Smooth muscle cell of the brain vasculature (primary cell): ENCODE measurements around the gene CACNA1D.
"Not testable (repeated sequence)": the region's sequence is repeated elsewhere in the genome, so short reads cannot be mapped to it uniquely, and the experiment has no call there.

Experiments
- DNase-seq: peaks from one replicate; pipeline ENCODE4 v3.0.0-alpha.2; 2012; ENCODE audit warnings: low read depth, low spot score

Gene CACNA1D

DNA sequence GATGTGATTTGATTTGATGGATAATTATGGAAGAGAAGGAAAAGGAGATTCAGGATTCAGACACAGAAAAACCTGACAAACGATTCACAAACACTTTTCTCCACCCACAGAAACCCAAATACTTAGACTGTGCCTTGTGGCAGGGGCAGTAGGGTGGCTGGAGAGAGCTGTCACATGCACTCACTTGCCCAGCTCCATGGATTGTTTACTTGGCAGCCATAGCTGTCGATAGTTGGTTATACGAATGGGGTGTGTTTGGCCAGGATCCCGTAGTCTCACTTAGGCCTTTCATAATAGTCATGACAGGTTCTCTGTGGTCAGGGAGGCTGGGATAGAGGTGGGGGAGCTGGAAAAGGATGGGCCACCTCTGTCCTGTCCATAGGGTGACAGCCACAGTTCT lies 76.9 kb downstream of the CACNA1D start:
- DNase-seq: no peak

DNA sequence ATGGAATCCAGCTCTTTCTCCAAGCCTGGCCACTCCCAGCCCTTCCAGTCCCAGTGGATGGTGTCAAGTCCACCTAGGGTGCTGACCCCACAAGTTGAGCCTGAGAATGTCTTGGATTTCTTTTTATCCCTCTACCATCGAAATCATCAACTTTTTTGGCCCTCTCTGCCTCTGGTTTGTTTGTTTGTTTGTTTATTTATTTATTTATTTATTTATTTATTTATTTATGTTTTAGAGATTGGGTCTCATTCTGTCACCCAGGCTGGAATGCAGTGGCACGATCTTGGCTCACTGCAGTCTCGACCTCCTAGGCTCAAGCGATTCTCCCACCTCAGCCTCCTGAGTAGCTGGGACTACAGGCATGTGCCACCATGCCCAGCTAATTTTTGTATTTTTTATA lies 77.8 kb downstream of the CACNA1D start:
- DNase-seq: not testable (repeated sequence)

DNA sequence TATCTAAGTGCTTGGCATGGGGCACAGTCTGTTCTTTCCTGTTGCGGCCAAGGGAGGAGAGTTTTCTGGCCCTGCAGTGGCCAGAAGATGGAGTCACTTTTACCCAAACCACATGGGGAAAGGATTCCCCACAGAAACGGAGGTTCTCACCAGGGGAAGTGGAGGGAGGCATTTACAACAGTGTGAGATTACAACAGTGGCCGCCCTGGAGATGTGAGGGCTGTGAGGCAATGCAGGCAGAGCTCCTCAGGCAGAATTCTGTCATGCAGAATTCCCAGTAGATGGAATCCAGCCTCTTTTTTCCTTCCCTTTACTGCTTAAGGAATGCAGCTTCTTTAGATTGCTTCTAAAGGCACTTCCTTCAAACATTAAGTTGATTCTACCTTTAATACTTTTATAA lies 83.1 kb downstream of the CACNA1D start:
- DNase-seq: no peak

DNA sequence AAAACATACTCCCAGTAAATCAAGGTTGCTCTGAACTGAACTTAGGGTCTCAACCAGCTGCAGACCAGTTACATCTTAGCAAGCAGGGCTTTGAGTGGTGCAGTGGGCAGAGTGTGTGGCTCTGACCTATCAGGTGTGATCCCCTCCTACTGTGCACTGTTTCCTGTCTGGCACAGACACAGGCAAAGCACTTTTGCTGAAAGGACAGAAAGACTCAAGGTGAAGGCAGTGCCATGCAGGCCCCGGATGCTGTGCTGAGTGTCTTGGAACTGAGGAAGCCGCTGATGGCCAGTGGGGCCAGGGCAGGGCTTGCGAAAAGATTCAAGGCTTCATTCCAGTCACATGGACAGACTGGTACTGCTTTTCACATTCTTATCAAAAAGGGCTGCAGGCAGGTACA lies 85.2 kb downstream of the CACNA1D start:
- DNase-seq: no peak

DNA sequence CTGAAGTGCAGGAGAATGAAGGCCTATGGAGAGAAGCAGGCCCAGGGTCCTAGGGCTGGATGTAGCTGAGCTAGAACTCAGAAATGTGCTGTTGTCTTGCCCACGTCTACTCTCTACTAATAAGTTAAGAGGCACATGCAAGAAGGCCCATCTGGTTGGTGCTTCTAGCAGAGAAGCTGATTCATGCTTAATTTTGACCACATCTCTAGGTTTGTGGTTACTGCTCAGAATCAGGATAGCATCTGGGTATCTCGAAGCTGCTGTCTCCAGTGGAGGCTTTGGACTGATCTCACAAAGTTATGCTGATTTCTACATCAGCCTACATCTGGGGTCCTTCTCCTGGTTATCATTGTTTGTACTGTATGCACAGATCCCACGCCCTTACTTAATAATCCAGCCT lies 87.3 kb downstream of the CACNA1D start:
- DNase-seq: no peak

GRCh38 chr3:53583161-53583690 lies 88.8 kb downstream of the CACNA1D start:
- no peak for DNase-seq

- no peak for DNase-seq
Observed at GRCh38 chr3:53585049-53585448, 90.6 kb downstream of the CACNA1D start.

- no peak for DNase-seq
Observed at GRCh38 chr3:53585627-53586026, 91.2 kb downstream of the CACNA1D start.

- DNase-seq: no peak
Observed at GRCh38 chr3:53588122-53588521, 93.7 kb downstream of the CACNA1D start.

- no peak for DNase-seq
Observed at GRCh38 chr3:53589201-53589600, 94.8 kb downstream of the CACNA1D start.

DNA sequence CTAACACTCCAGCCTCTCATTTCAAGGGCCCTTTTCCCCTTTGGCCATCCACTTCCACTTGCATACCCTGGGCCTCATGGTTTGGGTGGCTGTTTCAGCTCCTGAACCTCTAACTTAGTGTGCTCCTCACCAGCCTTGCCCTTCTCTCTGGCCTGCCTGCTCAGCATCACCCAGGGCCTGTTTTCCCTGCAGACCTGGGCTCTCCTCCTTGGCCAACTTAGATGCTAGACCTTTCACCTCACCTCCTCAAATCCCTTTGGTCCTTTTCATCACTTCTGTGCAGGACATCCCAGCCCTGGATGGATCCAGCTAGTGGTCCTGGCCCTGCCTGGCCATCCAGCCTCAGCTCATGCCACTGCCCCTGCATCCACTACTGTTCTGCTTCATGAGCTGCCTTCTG lies 95.4 kb downstream of the CACNA1D start:
- DNase-seq: no peak

- DNase-seq: no peak
Observed at GRCh38 chr3:53590606-53591005, 96.2 kb downstream of the CACNA1D start.

GRCh38 chr3:53591646-53592045 lies 97.2 kb downstream of the CACNA1D start:
- no peak for DNase-seq

DNA sequence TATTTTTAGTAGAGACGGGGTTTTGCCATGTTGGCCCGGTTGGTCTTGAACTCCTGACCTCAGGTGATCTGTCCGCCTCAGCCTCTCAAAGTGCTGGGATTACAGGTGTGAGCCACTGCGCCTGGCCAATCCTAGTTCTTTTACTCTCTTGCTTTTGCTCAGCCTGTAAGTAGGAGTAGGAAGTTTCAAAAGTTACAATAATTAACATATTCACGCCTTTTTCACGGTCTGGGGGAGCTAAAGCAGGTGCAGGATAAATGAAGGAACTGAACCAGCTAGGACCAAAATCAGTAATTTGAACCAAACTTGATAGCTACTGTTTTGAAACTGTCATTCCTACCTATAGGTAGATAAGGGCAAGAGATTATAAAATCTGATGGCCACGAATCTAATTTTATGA lies 98.5 kb downstream of the CACNA1D start:
- DNase-seq: no peak

DNA sequence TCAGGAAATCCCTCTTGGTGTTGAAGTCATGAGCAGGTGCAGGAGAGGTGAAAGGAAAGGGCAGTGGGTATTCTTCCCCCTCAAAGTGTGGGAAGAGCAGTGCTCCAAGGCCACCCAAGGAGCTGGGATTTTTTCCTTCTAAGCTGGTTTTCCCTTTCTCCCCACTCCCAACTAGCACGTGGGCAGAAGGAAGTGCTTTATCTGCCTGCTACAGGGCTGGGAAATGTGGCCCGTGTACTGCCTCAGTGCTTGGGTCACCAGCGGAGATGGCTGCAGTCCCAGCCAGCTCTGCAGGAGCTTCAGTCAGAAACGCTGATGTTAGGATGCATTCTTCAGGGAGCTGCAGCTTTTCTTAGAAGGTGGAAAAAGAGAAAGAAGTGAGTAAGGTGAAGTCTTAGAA lies 99.2 kb downstream of the CACNA1D start:
- no peak for DNase-seq

DNA sequence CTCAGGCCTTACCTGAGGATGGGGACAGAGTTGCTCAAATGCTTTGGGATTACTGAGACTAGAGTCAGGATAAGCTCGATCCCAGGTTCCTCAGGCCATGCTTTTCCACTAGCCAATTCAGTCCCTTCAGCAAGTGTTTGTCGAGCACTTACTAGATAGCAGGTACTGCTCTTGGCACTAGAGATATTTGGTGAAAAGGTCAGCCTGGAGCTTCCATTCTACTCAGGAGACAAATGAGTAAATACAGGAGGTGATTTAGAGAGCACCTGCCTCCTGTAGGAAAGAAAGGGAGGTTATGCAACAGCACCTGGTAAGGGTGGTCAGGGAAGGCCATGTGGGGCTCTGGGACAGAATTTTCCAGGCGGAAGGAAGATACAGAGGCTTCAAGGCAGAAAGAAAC lies 99.9 kb downstream of the CACNA1D start:
- DNase-seq: no peak

GRCh38 chr3:53595660-53596059 lies 101.2 kb downstream of the CACNA1D start:
- no peak for DNase-seq

DNA sequence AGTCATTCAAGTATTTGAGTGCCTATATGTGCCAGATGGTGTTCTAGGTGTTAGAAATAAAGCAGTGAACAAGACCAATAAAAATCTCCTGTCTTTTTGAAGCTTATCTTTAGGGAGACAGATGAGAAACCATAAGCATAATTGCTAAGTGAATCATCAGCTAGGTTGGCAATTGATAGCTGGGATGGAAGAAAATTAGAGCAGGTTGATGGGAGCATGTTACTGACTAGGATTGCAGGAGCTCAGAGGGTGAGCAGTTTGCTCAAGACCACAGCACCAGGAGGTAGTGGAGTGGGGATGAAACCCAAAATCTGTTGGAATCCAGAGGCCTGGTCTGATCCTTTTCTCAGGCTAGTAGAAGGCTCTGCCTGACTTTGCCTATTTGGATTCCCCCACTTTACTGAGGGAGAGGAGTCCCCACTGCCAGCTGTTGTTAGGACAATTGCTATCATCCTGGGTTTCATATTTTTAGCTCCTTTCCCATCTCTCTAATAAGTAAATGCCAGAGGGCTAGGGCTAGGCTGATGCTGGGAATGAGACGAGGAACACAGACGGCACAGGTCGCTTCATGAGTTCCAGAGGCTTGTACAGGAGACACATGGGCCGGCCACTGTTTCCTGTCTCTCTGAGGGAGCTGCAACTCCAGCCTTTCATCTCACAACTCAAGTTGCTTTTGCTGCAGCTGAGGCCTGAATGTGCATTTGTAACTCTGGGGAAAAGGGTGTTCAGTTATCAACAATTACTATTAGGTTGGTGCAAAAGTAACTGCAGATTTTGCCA lies 102.9 kb downstream of the CACNA1D start:
- DNase-seq: no peak

- DNase-seq: no peak
Observed at GRCh38 chr3:53599771-53600170, 105.4 kb downstream of the CACNA1D start.

GRCh38 chr3:53602866-53603265 lies 108.5 kb downstream of the CACNA1D start:
- DNase-seq: no peak

DNA sequence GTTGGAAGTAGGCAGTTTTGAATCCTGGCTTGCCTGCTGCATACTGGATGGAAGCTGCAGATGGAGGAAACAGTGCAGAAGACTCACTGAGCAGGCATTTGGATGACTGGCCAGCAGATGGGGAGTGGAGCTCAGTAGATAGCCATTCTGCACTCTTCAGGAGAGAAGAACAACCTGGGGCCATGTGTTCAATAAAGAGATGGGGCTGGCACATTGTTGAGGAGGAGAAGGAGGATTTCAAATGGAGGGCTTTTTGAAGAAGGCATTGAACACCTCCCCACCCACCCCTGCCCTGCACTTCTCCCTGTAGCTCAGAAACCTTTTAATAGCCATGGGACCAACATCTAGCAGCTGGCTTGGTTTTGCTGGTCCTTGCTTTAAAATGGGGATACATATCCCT lies 109.8 kb downstream of the CACNA1D start:
- no peak for DNase-seq

DNA sequence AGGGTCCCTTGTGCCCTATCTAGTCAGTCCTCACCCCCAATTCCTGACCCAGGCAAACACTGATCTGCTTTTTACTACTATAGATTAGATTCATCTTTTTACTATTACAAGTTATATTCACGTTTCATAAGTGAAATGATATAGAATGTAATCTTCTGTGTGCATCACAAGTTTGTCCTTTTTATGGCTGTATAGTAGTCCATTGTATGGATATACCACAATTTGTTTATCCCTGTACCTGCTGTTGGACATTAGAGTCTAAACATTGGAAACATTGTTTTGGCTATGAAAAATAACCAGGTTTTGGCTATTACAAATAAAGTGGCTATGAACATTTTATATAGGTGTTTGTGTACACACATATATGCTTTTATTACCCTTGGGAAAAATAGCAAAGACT lies 112.4 kb downstream of the CACNA1D start:
- DNase-seq: no peak

DNA sequence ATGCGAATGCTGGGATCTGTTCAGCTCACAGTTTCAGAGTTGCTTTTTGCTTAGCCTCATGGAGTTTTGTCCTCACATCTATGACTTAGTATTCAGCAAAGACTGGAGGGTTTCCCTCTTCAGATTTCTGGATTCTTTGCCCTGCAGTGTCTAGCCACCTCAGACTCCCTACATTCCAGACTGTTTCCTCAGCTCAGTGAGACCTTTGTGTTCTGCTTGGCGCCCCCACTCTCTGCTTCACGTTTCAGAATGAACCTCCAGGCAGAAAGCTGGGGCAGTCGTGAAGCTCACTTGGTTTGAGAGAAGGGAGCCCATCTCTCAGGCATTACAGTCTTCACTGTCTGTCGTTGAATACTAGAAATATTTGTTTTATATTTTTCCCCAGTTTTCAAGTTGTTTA lies 118.1 kb downstream of the CACNA1D start:
- no peak for DNase-seq

GRCh38 chr3:53613125-53613524 lies 118.7 kb downstream of the CACNA1D start:
- DNase-seq: no peak
